Measurements from ENCODE around the gene ABHD5.

ABHD5 gene

DNA sequence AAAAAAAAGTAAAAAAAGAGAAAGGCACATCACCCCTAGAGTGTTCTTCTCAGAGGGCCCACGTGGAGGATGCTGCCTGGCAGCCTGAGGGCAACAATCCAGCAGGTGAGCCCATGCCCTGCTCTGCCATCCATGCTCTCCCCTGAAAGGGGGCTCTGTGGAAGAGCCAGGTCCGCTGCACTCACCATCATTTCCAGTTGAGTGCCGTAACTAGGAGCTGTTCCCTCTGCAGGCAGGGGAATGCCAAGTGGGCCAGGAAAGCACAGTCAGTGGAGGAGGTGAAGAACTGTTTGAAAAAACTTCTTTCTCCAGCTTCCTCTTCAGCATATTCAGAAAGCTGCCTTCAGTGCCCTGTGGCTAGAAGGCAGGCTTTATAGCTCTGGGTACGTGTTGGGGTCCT lies 84.1 kb downstream of the ABHD5 start:
- TF ChIP-seq, protein P1, sequence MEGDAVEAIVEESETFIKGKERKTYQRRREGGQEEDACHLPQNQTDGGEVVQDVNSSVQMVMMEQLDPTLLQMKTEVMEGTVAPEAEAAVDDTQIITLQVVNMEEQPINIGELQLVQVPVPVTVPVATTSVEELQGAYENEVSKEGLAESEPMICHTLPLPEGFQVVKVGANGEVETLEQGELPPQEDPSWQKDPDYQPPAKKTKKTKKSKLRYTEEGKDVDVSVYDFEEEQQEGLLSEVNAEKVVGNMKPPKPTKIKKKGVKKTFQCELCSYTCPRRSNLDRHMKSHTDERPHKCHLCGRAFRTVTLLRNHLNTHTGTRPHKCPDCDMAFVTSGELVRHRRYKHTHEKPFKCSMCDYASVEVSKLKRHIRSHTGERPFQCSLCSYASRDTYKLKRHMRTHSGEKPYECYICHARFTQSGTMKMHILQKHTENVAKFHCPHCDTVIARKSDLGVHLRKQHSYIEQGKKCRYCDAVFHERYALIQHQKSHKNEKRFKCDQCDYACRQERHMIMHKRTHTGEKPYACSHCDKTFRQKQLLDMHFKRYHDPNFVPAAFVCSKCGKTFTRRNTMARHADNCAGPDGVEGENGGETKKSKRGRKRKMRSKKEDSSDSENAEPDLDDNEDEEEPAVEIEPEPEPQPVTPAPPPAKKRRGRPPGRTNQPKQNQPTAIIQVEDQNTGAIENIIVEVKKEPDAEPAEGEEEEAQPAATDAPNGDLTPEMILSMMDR (IDR thresholded peaks at IDR 0.05; ENCODE audit: low read depth, low read length, missing control alignments), result no peak
- Histone ChIP-seq H3K4me3 (ENCODE audit: low read depth, low read length) (no peak overlapping the region), H3K27ac (no peak overlapping the region), H3K36me3 (replicated peaks) (no peaks in the 10 kb centered on the region), H3K27me3 (replicated peaks) (no peaks in the 10 kb centered on the region)
- no peak for DNase-seq
- in situ Hi-C loops (cut with HindIII; ENCODE audit: low pct_ligation_motif_present, low sequenced_read_pairs), result loop anchor here (25.0 kb wide), 1 partner anchor 88 kb away; no protein-coding TSS in a partner anchor

GRCh38 chr3:43776101-43776500 lies 85.4 kb downstream of the ABHD5 start:
- Histone ChIP-seq H3K36me3 (replicated peaks) (no peaks in the 10 kb centered on the region), H3K4me3 (ENCODE audit: low read depth, low read length) (no peak overlapping the region), H3K27me3 (replicated peaks) (no peaks in the 10 kb centered on the region), H3K27ac (no peak overlapping the region)
- TF ChIP-seq, protein P1 (IDR thresholded peaks at IDR 0.05; ENCODE audit: low read depth, low read length, missing control alignments), result no peak
- DNase-seq, result no peak
- in situ Hi-C loops (cut with HindIII; ENCODE audit: low pct_ligation_motif_present, low sequenced_read_pairs), result no loop called here

DNA sequence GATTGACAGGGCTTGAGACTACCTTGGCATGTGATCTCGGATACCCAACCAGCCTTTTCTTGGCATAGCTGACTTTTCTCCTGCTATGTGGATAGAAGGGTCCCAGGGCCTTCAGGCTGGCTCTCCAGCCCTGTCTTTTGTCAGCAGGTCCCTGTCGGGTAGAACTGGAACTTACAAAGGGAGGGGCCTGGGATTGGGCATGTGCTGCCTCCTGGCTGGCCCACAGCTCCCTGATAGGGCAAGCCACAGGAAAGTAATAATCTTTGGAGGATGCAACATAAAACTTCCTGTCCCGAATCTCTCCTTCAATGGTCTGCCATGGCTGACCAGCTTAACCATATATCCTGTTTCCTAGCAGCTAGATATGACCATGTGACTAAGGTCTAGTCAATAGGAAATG lies 89.1 kb downstream of the ABHD5 start:
- no peaks in the 10 kb centered on the region for H3K27me3 ChIP-seq (replicated peaks)
- no peak for DNase-seq
- H3K27ac ChIP-seq, result no peak overlapping the region
- TF ChIP-seq, protein P1 (IDR thresholded peaks at IDR 0.05; ENCODE audit: low read depth, low read length, missing control alignments), result no peak
- in situ Hi-C loops (cut with HindIII; ENCODE audit: low pct_ligation_motif_present, low sequenced_read_pairs), result no loop called here
- no peaks in the 10 kb centered on the region for H3K36me3 ChIP-seq (replicated peaks)
- H3K4me3 ChIP-seq (ENCODE audit: low read depth, low read length), result no peak overlapping the region

DNA sequence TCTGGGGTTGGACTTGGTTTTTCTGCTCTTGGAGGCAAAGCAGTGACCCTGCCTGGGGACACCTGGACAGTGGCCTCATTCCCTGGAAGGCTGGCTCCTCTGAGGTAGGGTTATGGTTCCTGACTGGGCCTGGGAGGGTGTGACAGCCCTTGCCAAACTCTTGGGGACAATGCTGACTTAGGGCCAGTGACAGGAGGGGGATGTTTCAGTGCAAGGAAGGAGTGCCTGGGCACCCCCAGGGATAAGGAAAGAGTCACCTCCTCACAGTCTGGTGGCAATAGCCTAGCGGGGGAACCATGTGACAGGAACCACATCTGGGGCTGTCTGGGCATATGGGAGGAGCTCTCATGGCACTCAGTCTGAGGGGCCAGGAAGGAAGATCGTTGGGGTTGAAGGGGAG lies 91.8 kb downstream of the ABHD5 start:
- in situ Hi-C loops (cut with HindIII; ENCODE audit: low pct_ligation_motif_present, low sequenced_read_pairs), result no loop called here
- Histone ChIP-seq H3K27me3 (replicated peaks) (no peaks in the 10 kb centered on the region), H3K36me3 (replicated peaks) (no peaks in the 10 kb centered on the region), H3K4me3 (ENCODE audit: low read depth, low read length) (no peak overlapping the region), H3K27ac (no peak overlapping the region)
- no peak for DNase-seq
- TF ChIP-seq, protein P1 (IDR thresholded peaks at IDR 0.05; ENCODE audit: low read depth, low read length, missing control alignments), result no peak
